HCT116 (cell line): ENCODE measurements around the gene ECT2. TPM values are rescaled to one million over a fixed set of nuclear protein-coding genes. Genes with fewer than 3 reads are reported as not detected.

Experiments
- ATAC-seq: fragments of 200-7000 bp; cut with Tn5 transposase; 2 replicates; pipeline ENCODE4 v1.9.1; 2020; ENCODE audit warnings: mild to moderate bottlenecking, moderate library complexity
- BruUV-seq: library from RNA; stranded (reverse); fragments of 400-500 nt; replicated peaks from 2 replicates; lab custom pipeline; 2021; lab: Mats Ljungman, UMichigan
- CTCF ChIA-PET: fragments of 300-600 bp; sonication (Branson Sonifier 250); formaldehyde crosslinking; loops from one replicate; lab custom pipeline; 2021; ENCODE audit warnings: antibody characterized with exemption; lab: Charles Lee
- POLR2A ChIA-PET: fragments of 300-600, 350-600 bp; sonication (Branson Sonifier 250); formaldehyde crosslinking; loops from one replicate; lab custom pipeline; 2021; ENCODE audit warnings: antibody characterized with exemption; lab: Charles Lee
- RAD21 ChIA-PET, 2 experiments: fragments of 300-600 bp; sonication (Branson Sonifier 250); formaldehyde crosslinking; loops; one replicate each; lab custom pipeline; 2023; ENCODE audit warnings: low total read pairs in 2 of 2; ENCODE audit not compliant: uncharacterized antibody in 2 of 2, unreplicated experiment in 2 of 2, low non-redundant PET in 1 of 2; lab: Charles Lee
- DNase-seq: peaks from one replicate; pipeline ENCODE4 v3.0.0-alpha.2; 2010; ENCODE audit warnings: low read depth, low spot score
- H2AFZ ChIP-seq: fragments of 200-600 bp; shearing (Covaris generic), sonication (generic); 2 replicates; pipeline ENCODE4 v1.6.1; 2017; ENCODE audit warnings: low read depth, mixed run types, mixed read lengths, antibody characterized with exemption, low read length; ENCODE audit not compliant: poor library complexity, severe bottlenecking
- H3K27ac ChIP-seq: 2 replicates; pipeline ENCODE4 v1.5.1; 2012; ENCODE audit warnings: low read depth, low read length
- H3K27me3 ChIP-seq: fragments of 200-600 bp; sonication (generic); 2 replicates; pipeline ENCODE4 v1.6.1; 2016; ENCODE audit warnings: mixed run types, low read length, mixed read lengths; ENCODE audit not compliant: insufficient read depth
- H3K36me3 ChIP-seq, 2 experiments: fragments of 200-500 bp in 1 of 2; fragments of 200-600 bp in 1 of 2; sonication (Bioruptor generic) in 1 of 2; sonication (generic) in 1 of 2; 2 replicates each; pipeline versions ENCODE4 v1.5.1 to v1.6.1; 2014 to 2016; ENCODE audit warnings: low read length in 2 of 2, inconsistent platforms in 1 of 2, mixed read lengths in 1 of 2, mixed run types in 1 of 2; ENCODE audit not compliant: insufficient read depth in 2 of 2, control insufficient read depth in 1 of 2
- H3K4me1 ChIP-seq, 2 experiments: fragments of 200-600 bp in 1 of 2; sonication (generic) in 1 of 2; 2 replicates each; pipeline versions ENCODE4 v1.5.1 to v1.6.1; 2012 to 2017; ENCODE audit warnings: low read length in 2 of 2, inconsistent platforms in 1 of 2, mild to moderate bottlenecking in 1 of 2, mixed read lengths in 1 of 2, mixed run types in 1 of 2, moderate library complexity in 1 of 2; ENCODE audit not compliant: insufficient read depth in 2 of 2, control insufficient read depth in 1 of 2
- H3K4me2 ChIP-seq: fragments of 200-600 bp; sonication (generic); 2 replicates; pipeline ENCODE4 v1.6.1; 2017; ENCODE audit warnings: mixed run types, low read length, mixed read lengths
- H3K4me3 ChIP-seq, 2 experiments: fragments of 200-600 bp in 1 of 2; sonication (generic) in 1 of 2; replicated peaks in 1 of 2; 2 replicates each; pipeline ENCODE4 v1.5.1; 2011 to 2016; ENCODE audit warnings: low read length in 2 of 2, control low read depth in 1 of 2, low read depth in 1 of 2, mild to moderate bottlenecking in 1 of 2, mixed read lengths in 1 of 2, mixed run types in 1 of 2
- H3K79me2 ChIP-seq: fragments of 200-600 bp; sonication (generic); 2 replicates; pipeline ENCODE4 v1.6.1; 2017; ENCODE audit warnings: mild to moderate bottlenecking, mixed run types, low read length, moderate library complexity, mixed read lengths; ENCODE audit not compliant: insufficient read depth
- H3K9ac ChIP-seq: fragments of 200-600 bp; sonication (generic); 2 replicates; pipeline ENCODE4 v1.6.1; 2016; ENCODE audit warnings: low read length, mixed read lengths
- H3K9me2 ChIP-seq: fragments of 200-600 bp; sonication (generic), shearing (Covaris generic); 2 replicates; pipeline ENCODE4 v1.6.1; 2017; ENCODE audit warnings: mixed run types, mild to moderate bottlenecking, moderate library complexity; ENCODE audit not compliant: insufficient read depth
- H3K9me3 ChIP-seq, 2 experiments: fragments of 200-500 bp in 1 of 2; fragments of 200-600 bp in 1 of 2; sonication (Bioruptor generic) in 1 of 2; sonication (generic) in 1 of 2; 2 replicates each; pipeline ENCODE4 v1.6.1; 2014 to 2017; ENCODE audit warnings: low read length in 2 of 2, mixed read lengths in 2 of 2, inconsistent platforms in 1 of 2, low read depth in 1 of 2, mild to moderate bottlenecking in 1 of 2, mixed run types in 1 of 2, moderate library complexity in 1 of 2; ENCODE audit not compliant: control insufficient read depth in 1 of 2, insufficient read depth in 1 of 2
- H4K20me1 ChIP-seq: fragments of 200-600 bp; sonication (generic), shearing (Covaris generic); 2 replicates; pipeline ENCODE4 v1.6.1; 2017; ENCODE audit warnings: mixed run types, mild to moderate bottlenecking, moderate library complexity; ENCODE audit not compliant: insufficient read depth
- CBX3 ChIP-seq: IDR thresholded peaks from 2 replicates; pipeline ENCODE4 v1.6.1; 2012; ENCODE audit warnings: low read depth
- FOSL1 ChIP-seq: IDR thresholded peaks from 2 replicates; pipeline ENCODE4 v1.6.1; 2012; ENCODE audit warnings: low read depth
- RAD21 ChIP-seq: IDR thresholded peaks from 2 replicates; pipeline ENCODE4 v1.6.1; 2012; ENCODE audit warnings: low read depth, mild to moderate bottlenecking
- TCF7L2 ChIP-seq: IDR thresholded peaks from 2 replicates; pipeline ENCODE4 v1.7.0; 2011; ENCODE audit warnings: borderline replicate concordance, inconsistent platforms; ENCODE audit not compliant: insufficient read depth, insufficient read length; ENCODE audit errors: extremely low read depth
- intact Hi-C: fragments of 100-400 bp; cut with micrococcal nuclease; formaldehyde crosslinking; loops from 2 replicates; pipeline ENCODE4 v1.10.0; 2022
- total RNA-seq: library from RNA; stranded (reverse); gene quantifications from one replicate; pipeline ENCODE4 v1.2.1, GENCODE V29; 2021; ENCODE audit not compliant: unreplicated experiment
- TF ChIP-seq, protein P1 (sequence below), 3 experiments: fragments of 200-600 bp in 1 of 3; sonication (generic) in 1 of 3; IDR thresholded peaks in 2 of 3; conservative IDR thresholded peaks in 1 of 3; 2 replicates each; pipeline ENCODE4 v1.5.1; 2012 to 2017; ENCODE audit warnings: low read depth in 2 of 3, low read length in 2 of 3, antibody characterized with exemption in 1 of 3, borderline replicate concordance in 1 of 3, control low read depth in 1 of 3, mild to moderate bottlenecking in 1 of 3, mixed read lengths in 1 of 3, mixed run types in 1 of 3, moderate library complexity in 1 of 3; ENCODE audit not compliant: insufficient read depth in 1 of 3
- TF ChIP-seq, protein P2 (sequence below): IDR thresholded peaks from 2 replicates; pipeline ENCODE4 v1.6.1; 2012
- TF ChIP-seq, protein P3 (sequence below): IDR thresholded peaks from 2 replicates; pipeline ENCODE4 v1.6.1; 2012; ENCODE audit warnings: low read depth

The ECT2 gene
- total RNA-seq, 1 experiment from 2014 or later: 95.6 TPM

DNA sequence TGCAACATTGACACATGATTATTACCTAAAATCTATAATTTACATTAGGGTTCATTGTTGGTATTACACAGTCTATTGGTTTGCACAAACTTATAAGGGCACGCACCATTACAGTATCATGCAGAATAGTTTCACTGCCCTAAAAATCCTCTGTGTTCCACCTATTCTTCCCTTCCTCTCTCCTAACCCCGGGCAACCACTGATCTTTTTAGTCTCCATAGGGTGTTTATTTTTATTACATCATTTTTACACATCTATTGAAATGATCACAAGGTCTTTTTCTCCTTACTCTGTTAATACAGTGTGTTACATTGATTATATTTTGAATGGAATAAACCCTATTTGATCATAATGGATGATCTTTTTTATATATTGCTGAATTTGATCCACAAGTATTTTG lies 15.5 kb upstream of the ECT2 start:
- POLR2A ChIA-PET: no interaction called here

More for the DNA sequence above, 15.5 kb upstream of the ECT2 start:
- Histone ChIP-seq H4K20me1 (no peaks in the 10 kb centered on the region), H3K36me3 (no peaks in the 10 kb centered on the region), H3K79me2 (no peaks in the 10 kb centered on the region), H3K4me3 (no peak overlapping the region), H2AFZ (no peak overlapping the region), H3K4me1 (no peaks in the 10 kb centered on the region), H3K9me3 (no peaks in the 10 kb centered on the region), H3K9ac (no peak overlapping the region)
- DNase-seq: no peak
- ATAC-seq: no peak
- intact Hi-C loops: no loop called here
- ChIA-PET CTCF (no interaction called here), RAD21 (no interaction called here)
- TF ChIP-seq, protein P1, sequence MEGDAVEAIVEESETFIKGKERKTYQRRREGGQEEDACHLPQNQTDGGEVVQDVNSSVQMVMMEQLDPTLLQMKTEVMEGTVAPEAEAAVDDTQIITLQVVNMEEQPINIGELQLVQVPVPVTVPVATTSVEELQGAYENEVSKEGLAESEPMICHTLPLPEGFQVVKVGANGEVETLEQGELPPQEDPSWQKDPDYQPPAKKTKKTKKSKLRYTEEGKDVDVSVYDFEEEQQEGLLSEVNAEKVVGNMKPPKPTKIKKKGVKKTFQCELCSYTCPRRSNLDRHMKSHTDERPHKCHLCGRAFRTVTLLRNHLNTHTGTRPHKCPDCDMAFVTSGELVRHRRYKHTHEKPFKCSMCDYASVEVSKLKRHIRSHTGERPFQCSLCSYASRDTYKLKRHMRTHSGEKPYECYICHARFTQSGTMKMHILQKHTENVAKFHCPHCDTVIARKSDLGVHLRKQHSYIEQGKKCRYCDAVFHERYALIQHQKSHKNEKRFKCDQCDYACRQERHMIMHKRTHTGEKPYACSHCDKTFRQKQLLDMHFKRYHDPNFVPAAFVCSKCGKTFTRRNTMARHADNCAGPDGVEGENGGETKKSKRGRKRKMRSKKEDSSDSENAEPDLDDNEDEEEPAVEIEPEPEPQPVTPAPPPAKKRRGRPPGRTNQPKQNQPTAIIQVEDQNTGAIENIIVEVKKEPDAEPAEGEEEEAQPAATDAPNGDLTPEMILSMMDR (IDR thresholded peaks at IDR 0.05 in 2 of 3, conservative IDR thresholded peaks at IDR 0.05 in 1 of 3; ENCODE audit: borderline replicate concordance in 1 of 3, insufficient read depth in 1 of 3, low read depth in 2 of 3, low read length in 2 of 3): no peak
- TF ChIP-seq, protein P2, sequence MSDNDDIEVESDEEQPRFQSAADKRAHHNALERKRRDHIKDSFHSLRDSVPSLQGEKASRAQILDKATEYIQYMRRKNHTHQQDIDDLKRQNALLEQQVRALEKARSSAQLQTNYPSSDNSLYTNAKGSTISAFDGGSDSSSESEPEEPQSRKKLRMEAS: no peak
- TF ChIP-seq FOSL1: no peak
- TF ChIP-seq RAD21: no peak
- no peak for TF ChIP-seq CBX3
- TF ChIP-seq TCF7L2: no peak
- TF ChIP-seq, protein P3, sequence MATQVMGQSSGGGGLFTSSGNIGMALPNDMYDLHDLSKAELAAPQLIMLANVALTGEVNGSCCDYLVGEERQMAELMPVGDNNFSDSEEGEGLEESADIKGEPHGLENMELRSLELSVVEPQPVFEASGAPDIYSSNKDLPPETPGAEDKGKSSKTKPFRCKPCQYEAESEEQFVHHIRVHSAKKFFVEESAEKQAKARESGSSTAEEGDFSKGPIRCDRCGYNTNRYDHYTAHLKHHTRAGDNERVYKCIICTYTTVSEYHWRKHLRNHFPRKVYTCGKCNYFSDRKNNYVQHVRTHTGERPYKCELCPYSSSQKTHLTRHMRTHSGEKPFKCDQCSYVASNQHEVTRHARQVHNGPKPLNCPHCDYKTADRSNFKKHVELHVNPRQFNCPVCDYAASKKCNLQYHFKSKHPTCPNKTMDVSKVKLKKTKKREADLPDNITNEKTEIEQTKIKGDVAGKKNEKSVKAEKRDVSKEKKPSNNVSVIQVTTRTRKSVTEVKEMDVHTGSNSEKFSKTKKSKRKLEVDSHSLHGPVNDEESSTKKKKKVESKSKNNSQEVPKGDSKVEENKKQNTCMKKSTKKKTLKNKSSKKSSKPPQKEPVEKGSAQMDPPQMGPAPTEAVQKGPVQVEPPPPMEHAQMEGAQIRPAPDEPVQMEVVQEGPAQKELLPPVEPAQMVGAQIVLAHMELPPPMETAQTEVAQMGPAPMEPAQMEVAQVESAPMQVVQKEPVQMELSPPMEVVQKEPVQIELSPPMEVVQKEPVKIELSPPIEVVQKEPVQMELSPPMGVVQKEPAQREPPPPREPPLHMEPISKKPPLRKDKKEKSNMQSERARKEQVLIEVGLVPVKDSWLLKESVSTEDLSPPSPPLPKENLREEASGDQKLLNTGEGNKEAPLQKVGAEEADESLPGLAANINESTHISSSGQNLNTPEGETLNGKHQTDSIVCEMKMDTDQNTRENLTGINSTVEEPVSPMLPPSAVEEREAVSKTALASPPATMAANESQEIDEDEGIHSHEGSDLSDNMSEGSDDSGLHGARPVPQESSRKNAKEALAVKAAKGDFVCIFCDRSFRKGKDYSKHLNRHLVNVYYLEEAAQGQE: no peak
- TF ChIP-seq, all 23 proteins: peak for 0
- no TSS peak for BruUV-seq
- H3K4me2 ChIP-seq: no peak overlapping the region
- H3K27me3 ChIP-seq: no peaks in the 10 kb centered on the region
- H3K9me2 ChIP-seq: no peaks in the 10 kb centered on the region
- no peak overlapping the region for H3K27ac ChIP-seq
